ENCODE measurements around the gene TANGO6. TPM values are rescaled to one million over a fixed set of nuclear protein-coding genes. Genes with fewer than 3 reads are reported as not detected.

The TANGO6 gene
- total RNA-seq, 1 experiment from 2014 or later = 18.2 TPM

DNA sequence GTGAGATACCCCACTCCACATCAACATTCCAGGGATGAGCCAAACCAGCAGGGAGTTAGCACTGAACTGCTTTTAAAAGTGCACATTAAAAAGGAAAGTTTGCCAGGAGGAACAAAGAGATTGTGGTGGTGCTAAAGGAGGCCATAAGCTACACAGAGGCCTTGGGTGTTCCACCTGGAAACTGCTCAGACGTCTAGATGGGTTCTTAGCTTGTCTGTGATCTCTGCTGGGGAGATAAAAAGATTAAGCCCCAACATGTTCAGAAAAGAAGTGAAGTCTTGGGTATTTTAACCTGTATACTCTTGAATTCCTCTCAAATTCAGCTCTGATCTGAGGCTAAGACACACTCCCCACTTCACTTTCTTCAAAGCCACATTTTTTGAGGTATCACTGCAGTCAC, 272.5 kb downstream of the TANGO6 start:
- Mint-ChIP-seq H3K9me3 (ENCODE audit: unreplicated experiment) (no peaks in the 10 kb centered on the region), H3K36me3 (ENCODE audit: insufficient read depth, unreplicated experiment) (peaks cover 36% of the 10 kb centered on the region), H3K4me3 (ENCODE audit: unreplicated experiment) (no peak overlapping the region), H3K27ac (ENCODE audit: unreplicated experiment) (no peak overlapping the region), H3K27me3 (ENCODE audit: insufficient read depth, unreplicated experiment) (no peaks in the 10 kb centered on the region), H3K4me1 (ENCODE audit: low read depth, unreplicated experiment) (no peaks in the 10 kb centered on the region)
- no peaks in the 10 kb centered on the region for H3K9me3 ChIP-seq
- BruUV-seq (replicated peaks) = no TSS peak
- peaks cover 17% of the 10 kb centered on the region for H3K36me3 ChIP-seq (ENCODE audit: control insufficient read depth, insufficient read depth, low read length)
- no peak overlapping the region for H3K4me3 ChIP-seq (ENCODE audit: low read depth, low read length)
- intact Hi-C loops (cut with micrococcal nuclease; ENCODE audit: unreplicated experiment) = no loop called here
- no peak for DNase-seq
- CTCF ChIA-PET = interaction anchor here (1.0 to 2.0 kb wide), 2 partner anchors 10 to 132 kb away, joined by 4 to 5 read pairs; partner anchors contain the start of gene HAS3
- TF ChIP-seq, protein P1, sequence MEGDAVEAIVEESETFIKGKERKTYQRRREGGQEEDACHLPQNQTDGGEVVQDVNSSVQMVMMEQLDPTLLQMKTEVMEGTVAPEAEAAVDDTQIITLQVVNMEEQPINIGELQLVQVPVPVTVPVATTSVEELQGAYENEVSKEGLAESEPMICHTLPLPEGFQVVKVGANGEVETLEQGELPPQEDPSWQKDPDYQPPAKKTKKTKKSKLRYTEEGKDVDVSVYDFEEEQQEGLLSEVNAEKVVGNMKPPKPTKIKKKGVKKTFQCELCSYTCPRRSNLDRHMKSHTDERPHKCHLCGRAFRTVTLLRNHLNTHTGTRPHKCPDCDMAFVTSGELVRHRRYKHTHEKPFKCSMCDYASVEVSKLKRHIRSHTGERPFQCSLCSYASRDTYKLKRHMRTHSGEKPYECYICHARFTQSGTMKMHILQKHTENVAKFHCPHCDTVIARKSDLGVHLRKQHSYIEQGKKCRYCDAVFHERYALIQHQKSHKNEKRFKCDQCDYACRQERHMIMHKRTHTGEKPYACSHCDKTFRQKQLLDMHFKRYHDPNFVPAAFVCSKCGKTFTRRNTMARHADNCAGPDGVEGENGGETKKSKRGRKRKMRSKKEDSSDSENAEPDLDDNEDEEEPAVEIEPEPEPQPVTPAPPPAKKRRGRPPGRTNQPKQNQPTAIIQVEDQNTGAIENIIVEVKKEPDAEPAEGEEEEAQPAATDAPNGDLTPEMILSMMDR (IDR thresholded peaks at IDR 0.05; ENCODE audit: insufficient read depth in 1 of 2, low read depth in 1 of 2, low read length in 1 of 2, severe bottlenecking in 1 of 2, unreplicated experiment in 1 of 2) = no peak
- no peaks in the 10 kb centered on the region for H3K27me3 ChIP-seq (replicated peaks; ENCODE audit: control insufficient read depth, insufficient read depth, low read length)
- no peaks in the 10 kb centered on the region for H3K4me1 ChIP-seq
- POLR2A ChIA-PET = no interaction called here

DNA sequence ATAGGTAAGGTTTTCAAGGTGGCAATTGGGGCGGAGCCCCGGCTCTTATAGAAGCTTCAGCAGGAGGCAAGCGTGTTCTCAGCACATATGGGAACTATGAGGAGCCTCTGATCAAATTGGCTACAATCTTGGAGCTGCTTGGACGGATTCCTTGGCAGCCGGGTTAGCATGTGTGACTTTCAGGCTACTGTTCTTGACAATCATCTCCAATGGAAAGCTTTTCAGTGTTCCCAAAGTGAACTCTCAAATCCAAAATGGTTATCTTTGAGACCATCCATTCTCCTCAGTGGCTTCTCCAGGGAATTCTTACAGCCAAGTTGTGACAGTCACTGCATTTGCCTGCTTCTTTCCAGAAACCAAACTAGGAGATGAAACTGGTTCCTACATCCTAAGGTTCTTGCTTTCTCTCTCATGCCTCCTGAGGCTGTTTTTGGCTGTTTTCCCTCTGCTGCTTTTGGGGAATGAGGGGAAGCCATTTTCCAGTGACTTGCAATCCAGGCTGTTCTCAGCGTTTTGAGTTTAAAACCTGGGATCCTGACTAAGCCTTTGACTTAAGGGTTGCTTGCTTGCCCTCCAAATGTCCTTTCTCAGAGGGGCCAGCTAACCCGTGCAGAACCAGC, 273.0 kb downstream of the TANGO6 start:
- no peaks in the 10 kb centered on the region for H3K9me3 ChIP-seq
- no peaks in the 10 kb centered on the region for H3K27me3 Mint-ChIP-seq (ENCODE audit: insufficient read depth, unreplicated experiment)
- H3K4me1 Mint-ChIP-seq (ENCODE audit: low read depth, unreplicated experiment) = no peaks in the 10 kb centered on the region
- no peak overlapping the region for H3K4me3 Mint-ChIP-seq (ENCODE audit: unreplicated experiment)
- no peaks in the 10 kb centered on the region for H3K4me1 ChIP-seq
- no peaks in the 10 kb centered on the region for H3K9me3 Mint-ChIP-seq (ENCODE audit: unreplicated experiment)
- H3K36me3 ChIP-seq (ENCODE audit: control insufficient read depth, insufficient read depth, low read length) = peaks cover 18% of the 10 kb centered on the region
- POLR2A ChIA-PET = no interaction called here
- no peak for DNase-seq
- H3K27ac Mint-ChIP-seq (ENCODE audit: unreplicated experiment) = no peak overlapping the region
- BruUV-seq (replicated peaks) = no TSS peak
- no peaks in the 10 kb centered on the region for H3K27me3 ChIP-seq (replicated peaks; ENCODE audit: control insufficient read depth, insufficient read depth, low read length)
- CTCF ChIA-PET = interaction anchor here (1.0 to 2.0 kb wide), 2 partner anchors 11 to 133 kb away, joined by 4 to 5 read pairs; partner anchors contain the start of gene HAS3
- intact Hi-C loops (cut with micrococcal nuclease; ENCODE audit: unreplicated experiment) = no loop called here
- H3K4me3 ChIP-seq (ENCODE audit: low read depth, low read length) = no peak overlapping the region
- H3K36me3 Mint-ChIP-seq (ENCODE audit: insufficient read depth, unreplicated experiment) = peaks cover 38% of the 10 kb centered on the region
- TF ChIP-seq, protein P1 (IDR thresholded peaks at IDR 0.05; ENCODE audit: insufficient read depth in 1 of 2, low read depth in 1 of 2, low read length in 1 of 2, severe bottlenecking in 1 of 2, unreplicated experiment in 1 of 2) = no peak

DNA sequence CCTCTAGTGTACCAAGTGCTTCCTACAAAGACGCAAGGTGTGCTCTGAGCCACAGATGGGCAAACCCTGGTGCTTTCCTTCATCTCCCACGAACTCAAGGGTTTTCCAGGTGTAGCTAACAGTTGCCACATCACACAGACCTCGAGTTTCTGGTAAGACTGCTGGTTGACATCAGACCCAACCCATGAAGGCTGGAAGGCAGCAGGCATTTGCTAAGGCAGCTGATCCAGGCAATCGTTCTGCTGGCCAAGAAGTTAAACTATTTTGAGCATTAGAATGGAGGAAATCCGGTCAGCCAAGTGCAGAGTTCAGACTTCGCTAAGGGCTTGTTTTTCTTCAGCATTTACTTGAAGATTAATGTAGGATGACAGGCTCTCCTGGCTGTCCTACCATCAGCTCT, 273.6 kb downstream of the TANGO6 start:
- BruUV-seq (replicated peaks) = no TSS peak
- DNase-seq = no peak
- TF ChIP-seq, protein P1 (IDR thresholded peaks at IDR 0.05; ENCODE audit: insufficient read depth in 1 of 2, low read depth in 1 of 2, low read length in 1 of 2, severe bottlenecking in 1 of 2, unreplicated experiment in 1 of 2) = no peak
- ChIA-PET CTCF (interaction anchor here (2.0 kb wide), 1 partner anchor 11 kb away, joined by 5 read pairs; the partner anchor contains the start of gene HAS3), POLR2A (no interaction called here)
- Histone ChIP-seq H3K4me3 (ENCODE audit: low read depth, low read length) (no peak overlapping the region), H3K4me1 (no peaks in the 10 kb centered on the region), H3K36me3 (ENCODE audit: control insufficient read depth, insufficient read depth, low read length) (peaks cover 18% of the 10 kb centered on the region), H3K9me3 (no peaks in the 10 kb centered on the region), H3K27me3 (replicated peaks; ENCODE audit: control insufficient read depth, insufficient read depth, low read length) (no peaks in the 10 kb centered on the region)
- H3K4me1 Mint-ChIP-seq (ENCODE audit: low read depth, unreplicated experiment) = no peaks in the 10 kb centered on the region
- no peak overlapping the region for H3K4me3 Mint-ChIP-seq (ENCODE audit: unreplicated experiment)
- H3K36me3 Mint-ChIP-seq (ENCODE audit: insufficient read depth, unreplicated experiment) = peaks cover 38% of the 10 kb centered on the region
- intact Hi-C loops (cut with micrococcal nuclease; ENCODE audit: unreplicated experiment) = no loop called here
- no peaks in the 10 kb centered on the region for H3K27me3 Mint-ChIP-seq (ENCODE audit: insufficient read depth, unreplicated experiment)
- H3K27ac Mint-ChIP-seq (ENCODE audit: unreplicated experiment) = no peak overlapping the region
- H3K9me3 Mint-ChIP-seq (ENCODE audit: unreplicated experiment) = no peaks in the 10 kb centered on the region
